HEK293T (cell line): ENCODE measurements around the gene TXNL4A.

Source experiments
- BHLHE40 ChIP-seq: fragments of 450-650 bp; IDR thresholded peaks from 2 replicates; pipeline ENCODE4 v1.6.1; 2016; ENCODE audit warnings: mild to moderate bottlenecking, moderate library complexity, borderline replicate concordance
- FOXA1 ChIP-seq: fragments of 450-650 bp; IDR thresholded peaks from 2 replicates; pipeline ENCODE4 v1.6.1; 2016; ENCODE audit warnings: mild to moderate bottlenecking
- FOXK2 ChIP-seq: fragments of 450-650 bp; IDR thresholded peaks from 2 replicates; pipeline ENCODE4 v1.6.1; 2016; ENCODE audit warnings: mild to moderate bottlenecking
- FOXM1 ChIP-seq: fragments of 450-650 bp; IDR thresholded peaks from 2 replicates; pipeline ENCODE4 v1.6.1; 2017; ENCODE audit warnings: mild to moderate bottlenecking, borderline replicate concordance
- TF ChIP-seq, protein P1 (sequence below): fragments of 450-650 bp; IDR thresholded peaks from 2 replicates; pipeline ENCODE4 v1.6.1; 2016

- TF ChIP-seq BHLHE40 (no peak), FOXA1 (no peak), FOXM1 (no peak), FOXK2 (no peak)
- TF ChIP-seq, protein P1, sequence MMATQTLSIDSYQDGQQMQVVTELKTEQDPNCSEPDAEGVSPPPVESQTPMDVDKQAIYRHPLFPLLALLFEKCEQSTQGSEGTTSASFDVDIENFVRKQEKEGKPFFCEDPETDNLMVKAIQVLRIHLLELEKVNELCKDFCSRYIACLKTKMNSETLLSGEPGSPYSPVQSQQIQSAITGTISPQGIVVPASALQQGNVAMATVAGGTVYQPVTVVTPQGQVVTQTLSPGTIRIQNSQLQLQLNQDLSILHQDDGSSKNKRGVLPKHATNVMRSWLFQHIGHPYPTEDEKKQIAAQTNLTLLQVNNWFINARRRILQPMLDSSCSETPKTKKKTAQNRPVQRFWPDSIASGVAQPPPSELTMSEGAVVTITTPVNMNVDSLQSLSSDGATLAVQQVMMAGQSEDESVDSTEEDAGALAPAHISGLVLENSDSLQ: no peak
These were observed 46.8 kb downstream of the TXNL4A start for GRCh38 chr18:79941473-79942119.
